GM21360 (cell line): ENCODE results near the gene NAB1.
"Not testable (repeated sequence)": the region's sequence is repeated elsewhere in the genome, so short reads cannot be mapped to it uniquely, and the experiment has no call there.

ENCODE experiments used
- ATAC-seq: cut with Tn5 transposase; IDR thresholded peaks from one replicate; pipeline ENCODE4 v1.9.1; 2021; ENCODE audit warnings: mild to moderate bottlenecking, moderate library complexity; ENCODE audit not compliant: unreplicated experiment

The NAB1 gene, protein sequence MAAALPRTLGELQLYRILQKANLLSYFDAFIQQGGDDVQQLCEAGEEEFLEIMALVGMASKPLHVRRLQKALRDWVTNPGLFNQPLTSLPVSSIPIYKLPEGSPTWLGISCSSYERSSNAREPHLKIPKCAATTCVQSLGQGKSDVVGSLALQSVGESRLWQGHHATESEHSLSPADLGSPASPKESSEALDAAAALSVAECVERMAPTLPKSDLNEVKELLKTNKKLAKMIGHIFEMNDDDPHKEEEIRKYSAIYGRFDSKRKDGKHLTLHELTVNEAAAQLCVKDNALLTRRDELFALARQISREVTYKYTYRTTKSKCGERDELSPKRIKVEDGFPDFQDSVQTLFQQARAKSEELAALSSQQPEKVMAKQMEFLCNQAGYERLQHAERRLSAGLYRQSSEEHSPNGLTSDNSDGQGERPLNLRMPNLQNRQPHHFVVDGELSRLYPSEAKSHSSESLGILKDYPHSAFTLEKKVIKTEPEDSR

DNA sequence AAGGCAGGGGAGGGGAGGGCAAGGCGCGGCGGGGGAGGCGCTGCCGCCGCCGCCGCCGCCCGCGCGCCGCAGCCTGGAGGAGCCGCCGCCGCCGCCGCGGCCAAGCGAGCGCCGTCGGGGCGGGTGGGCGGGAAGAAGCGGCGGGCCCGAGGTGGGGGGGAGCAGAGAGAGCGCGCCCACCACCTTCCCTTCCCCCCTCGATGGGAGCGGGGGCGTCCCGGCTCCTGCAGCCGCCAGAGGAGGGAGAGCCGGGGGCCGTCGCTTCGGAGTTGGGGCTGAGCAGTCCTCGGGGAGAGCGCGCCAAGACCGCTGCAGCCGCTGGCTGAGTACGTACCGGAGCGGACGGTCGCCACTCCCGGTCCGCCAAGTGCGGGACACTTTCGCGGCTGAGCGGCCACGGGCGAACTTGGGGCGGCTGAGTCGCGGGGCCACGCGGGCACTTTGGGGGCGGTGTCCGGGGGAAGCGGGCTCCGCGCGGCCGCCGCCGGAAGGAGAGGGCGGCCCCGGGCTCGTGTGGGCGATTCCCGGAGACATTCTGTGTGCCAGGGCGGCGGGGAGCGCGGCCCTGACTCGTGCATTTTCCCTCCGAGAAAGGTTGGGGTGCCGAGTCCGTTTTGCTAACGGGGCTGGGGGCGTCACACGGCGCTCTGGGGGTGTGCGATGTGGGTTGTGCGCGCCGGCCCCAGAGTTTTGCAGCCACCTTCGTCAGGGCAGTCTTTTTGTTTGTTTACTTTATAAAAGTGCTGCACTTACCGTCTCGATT, at the start of gene NAB1:
TSS of gene NAB1 (plus strand) at position 49 of the 763 bp plus-strand sequence. CDS start 10,094 bp downstream, outside the sequence.
- peak; percentile 41 for ATAC-seq

DNA sequence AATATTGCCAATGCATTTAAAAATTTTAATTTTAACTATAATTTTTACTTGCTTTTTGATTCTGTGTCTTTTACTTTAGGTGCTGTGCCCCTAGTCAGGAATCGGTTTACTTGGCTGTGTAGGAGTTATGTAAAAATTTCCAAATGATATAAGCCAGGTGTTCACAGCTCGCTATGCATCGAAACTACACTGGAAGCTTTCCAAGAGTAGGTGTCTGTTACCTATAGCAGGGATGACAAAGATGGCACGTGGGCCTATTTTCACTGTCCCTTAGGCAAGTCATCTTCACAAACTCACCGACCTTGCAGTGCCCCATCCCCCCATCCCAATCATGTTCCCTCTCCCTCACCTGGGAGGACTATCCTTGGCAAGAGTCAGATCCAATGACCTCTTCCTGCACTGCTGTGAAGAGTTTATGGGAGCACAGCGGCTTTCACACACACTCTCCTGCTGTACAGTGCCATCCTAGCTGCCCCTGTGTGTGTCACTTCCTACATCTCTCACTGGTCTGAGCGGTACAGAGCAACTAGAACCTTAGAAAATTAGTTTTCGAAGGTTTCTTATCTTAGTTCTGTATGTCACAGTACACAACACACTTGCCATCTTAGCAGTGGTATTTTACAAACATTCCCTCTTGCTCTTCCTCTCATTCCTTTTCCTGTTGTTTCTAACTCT, 49.2 kb upstream of the NAB1 start:
- ATAC-seq: no peak

DNA sequence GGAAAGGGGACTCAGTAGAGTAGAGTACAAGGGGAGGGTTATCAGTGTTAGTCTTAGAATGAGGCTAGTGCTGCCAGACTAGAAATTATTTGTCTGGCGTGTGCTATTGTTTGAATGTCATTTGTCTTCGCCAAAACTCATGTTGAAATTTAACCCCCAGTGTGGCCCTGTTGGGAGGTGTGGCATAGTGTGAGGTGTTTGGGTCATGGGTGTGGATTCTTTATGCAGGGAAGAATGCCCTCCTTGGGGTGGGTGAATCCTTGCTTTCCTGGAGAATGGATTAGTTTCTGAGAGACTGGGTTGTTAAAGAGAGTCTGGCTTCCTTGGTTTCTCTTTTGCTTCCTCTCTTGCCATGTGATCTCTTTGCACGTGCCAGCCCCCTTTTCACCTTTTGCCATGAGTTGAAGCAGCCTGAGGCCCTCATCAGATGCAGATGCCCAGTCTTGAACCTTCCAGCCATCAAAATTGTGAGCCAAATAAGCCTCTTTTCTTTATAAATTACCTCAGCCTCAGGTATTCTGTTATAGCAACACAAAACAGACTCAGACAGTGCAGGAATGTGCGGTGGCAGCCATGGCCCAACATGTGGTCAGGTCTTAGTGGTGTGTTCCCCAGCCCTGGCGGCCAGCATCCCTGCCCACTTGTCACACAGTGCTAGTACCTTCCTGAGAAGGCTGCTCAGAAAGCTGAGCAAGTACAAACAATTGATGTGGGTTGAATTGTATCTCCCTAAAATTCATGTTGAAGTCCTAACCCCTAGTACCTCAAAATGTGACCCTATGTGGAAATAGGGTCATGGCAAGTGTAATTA, 48.4 kb upstream of the NAB1 start:
- no peak for ATAC-seq

- no peak for ATAC-seq
These were observed 45.5 kb upstream of the NAB1 start for GRCh38 chr2:190603374-190603773.

DNA sequence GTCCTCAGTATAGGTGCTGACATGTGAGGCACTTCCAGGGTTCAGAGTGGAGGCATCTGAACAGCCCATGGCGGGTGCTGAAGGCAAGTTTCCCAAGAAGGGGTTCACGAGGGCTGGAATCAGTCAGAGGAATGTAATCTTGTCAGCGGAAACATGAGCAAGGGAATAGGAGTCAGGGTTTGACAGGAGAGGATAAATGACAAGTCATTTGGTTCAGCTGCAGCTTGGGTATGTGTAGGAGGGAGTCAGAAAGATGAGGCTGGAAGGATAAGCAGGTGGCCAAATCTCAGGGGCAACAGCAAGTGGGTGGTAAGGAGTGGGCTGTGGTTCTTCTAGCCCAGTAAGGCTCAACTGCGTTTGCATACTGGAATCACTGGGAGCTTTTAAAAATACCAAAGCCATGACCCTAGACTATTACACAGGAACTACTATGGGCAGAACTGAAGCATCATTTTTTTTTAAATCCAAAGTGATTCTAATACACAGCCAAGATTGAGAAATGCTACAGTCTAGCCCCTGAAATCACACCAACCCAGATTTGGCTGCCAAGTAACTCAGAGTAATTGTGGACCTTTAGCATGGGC, 41.8 kb upstream of the NAB1 start:
- ATAC-seq: no peak

DNA sequence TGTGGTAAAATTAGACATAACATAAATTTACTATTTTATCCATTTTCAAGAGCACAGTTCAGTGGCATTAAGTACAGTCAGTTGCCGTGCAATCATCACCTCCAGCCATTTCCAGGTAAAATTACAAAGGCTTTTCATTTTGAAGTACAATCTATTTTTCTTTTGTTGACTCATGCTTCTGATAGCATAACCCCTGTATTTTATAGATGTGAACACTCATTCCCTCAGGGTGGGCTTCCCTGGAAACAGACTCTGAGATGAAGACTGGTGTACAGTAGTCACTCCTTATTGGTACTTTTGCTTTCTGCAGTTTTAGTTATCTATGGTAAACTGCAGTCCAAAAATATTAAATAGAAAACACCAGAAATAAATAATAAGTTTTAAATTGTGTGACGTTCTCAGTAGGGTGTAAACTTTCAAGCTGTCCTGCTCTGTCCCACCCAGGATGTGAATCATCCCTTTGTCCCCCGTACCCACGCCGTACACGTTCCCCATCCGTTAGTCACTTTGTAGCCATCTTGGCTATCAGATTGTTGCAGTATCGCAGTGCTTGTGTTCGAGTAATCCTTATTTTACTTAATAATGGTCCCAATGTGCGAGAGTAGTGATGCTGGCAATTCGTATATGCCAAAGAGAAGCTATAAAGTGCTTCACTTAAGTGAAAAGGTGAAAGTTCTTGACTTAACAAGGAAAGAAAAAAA, 41.1 kb upstream of the NAB1 start:
- ATAC-seq: no peak

DNA sequence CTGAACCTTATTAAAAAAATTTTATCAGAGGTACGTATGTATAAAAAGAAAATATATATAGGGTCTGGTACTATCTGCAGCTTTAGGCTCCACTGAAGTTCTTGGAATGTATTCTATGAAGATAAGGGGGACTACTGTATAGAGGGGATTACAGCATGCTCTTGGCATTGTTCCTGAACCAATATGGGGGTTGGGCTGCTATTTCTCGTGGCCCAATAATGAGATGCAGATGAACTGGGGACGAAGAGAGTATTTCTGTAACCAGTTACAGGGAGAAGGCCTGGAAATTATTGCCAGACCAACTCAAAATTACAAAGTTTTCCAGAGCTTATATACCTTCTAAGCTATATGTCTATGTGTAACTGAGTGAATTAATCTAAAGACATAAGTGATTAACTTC, 40.0 kb upstream of the NAB1 start:
- ATAC-seq: not testable (repeated sequence)

DNA sequence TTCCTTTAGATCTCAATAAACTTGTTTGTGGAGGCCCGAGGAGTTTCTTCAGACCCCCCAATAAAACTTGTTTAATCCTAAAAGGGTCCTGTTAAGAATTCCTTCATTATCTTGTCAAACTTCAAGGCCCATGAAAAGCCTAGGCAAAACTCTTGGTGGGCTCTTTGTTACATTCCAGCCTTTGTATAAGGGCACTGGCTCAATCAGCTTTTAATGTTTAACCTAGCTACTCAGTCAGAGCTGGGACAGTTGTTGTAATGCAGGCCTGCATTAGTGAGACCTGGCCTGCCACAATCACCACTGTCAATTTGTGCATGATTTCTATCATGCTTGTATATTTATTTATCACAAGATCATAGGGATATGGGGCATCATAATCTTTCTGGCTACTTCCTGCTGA, 39.5 kb upstream of the NAB1 start:
- not testable (repeated sequence) for ATAC-seq

GRCh38 chr2:190610528-190610927, 38.4 kb upstream of the NAB1 start:
- ATAC-seq: not testable (repeated sequence)

- ATAC-seq: no peak
These were observed 33.2 kb upstream of the NAB1 start for GRCh38 chr2:190615555-190616200.

- ATAC-seq: no peak
These were observed 30.9 kb upstream of the NAB1 start for GRCh38 chr2:190618030-190618429.

DNA sequence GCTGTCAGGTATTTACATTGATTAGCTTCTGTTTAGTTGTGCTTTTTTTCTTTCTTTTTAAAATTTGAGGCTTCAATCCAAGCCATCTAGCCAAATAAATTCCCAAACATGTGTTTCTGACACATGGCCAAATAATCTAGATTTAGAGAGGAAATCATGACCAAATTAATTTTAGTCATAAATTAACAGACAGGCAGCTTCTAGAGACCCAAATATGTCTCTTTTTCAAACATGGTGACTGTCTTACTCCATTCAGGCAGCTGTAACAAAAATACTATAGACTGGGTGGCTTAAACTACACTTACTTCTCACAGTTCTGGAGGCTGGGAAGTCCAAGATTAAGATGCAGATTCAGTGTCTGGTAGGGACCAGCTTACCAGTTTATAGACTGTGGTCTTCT, 23.2 kb upstream of the NAB1 start:
- ATAC-seq: no peak

DNA sequence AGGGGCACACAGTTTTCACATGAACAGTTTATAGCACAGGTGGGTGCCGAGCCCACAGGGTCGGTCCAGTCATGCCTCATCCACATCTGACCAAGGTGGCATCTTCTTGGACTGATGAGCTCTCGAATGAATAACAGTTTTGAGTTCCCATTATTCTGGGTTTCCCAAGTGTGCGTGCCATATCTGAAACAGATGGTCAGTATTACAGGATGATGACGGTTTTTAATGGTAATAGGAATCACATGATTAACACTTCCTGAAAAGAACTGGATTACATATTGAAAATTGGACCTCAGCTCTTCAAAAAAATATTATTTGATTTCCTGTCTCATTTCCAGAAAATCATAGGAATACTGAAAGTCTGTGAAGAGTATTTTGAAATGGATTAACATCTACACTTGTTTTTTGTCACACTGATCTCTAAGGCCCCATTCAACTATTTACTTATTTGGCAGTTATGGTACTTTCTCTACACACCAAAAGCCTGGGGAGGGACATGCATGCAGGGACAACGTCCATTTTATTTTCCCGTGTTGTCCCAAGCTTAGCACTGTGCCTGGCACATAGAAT, 22.2 kb upstream of the NAB1 start:
- no peak for ATAC-seq

- no peak for ATAC-seq
These were observed 21.2 kb upstream of the NAB1 start for GRCh38 chr2:190627448-190628412.

DNA sequence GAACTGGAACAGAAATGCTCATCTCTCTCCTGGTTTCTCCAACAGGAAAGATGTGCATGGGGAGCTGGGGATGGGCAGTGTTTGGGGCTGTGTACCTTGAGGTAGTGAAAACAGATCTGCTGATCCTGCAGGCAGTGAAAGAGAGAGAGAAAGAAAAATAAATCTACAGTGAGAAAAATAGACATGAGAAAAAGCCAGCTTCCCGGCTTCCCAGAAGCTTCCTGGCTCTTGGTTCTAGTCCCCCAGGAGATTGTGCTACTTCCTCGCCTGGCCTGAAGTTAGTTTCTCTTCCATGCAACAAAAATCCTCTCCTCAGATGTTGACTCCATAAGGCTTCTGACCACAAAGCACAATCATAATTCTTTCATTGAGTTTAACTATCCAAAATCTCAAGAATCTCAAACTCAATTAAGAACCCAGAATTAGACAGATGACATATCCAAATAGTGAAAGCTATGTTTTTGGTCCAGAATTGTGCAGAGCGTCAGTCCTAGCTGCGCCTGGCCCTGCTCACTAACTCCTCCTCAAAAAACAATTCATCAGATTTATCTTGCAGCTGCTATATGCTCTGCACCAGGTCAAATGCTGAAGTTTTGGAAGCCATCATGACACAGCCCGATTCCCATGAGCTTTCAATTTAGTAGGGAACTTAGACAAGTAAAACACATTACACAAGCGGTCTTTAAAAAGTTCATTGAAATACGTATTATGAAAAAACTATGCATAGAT, 20.1 kb upstream of the NAB1 start:
- no peak for ATAC-seq

- no peak for ATAC-seq
These were observed 14.5 kb upstream of the NAB1 start for GRCh38 chr2:190634381-190634780.

GRCh38 chr2:190635781-190636180, 13.1 kb upstream of the NAB1 start:
- no peak for ATAC-seq
